NCI-H146 (cell line): Measurements from ENCODE around the gene KCNQ1OT1.
A peak's percentile ranks its signal among the peaks of the same experiment; 100 is the strongest.

Experiments
- DNase-seq: peaks from one replicate; lab custom pipeline; 2025; lab: John Stamatoyannopoulos, UW

The KCNQ1OT1 gene

GRCh38 chr11:2699531-2700414 lies at the start of gene KCNQ1OT1:
KCNQ1OT1 (minus strand) TSS chr11:2699994.
- peak; percentile 92 for DNase-seq

- no peak for DNase-seq
Measured at GRCh38 chr11:2748814-2749554, 49.2 kb upstream of the KCNQ1OT1 start.

DNA sequence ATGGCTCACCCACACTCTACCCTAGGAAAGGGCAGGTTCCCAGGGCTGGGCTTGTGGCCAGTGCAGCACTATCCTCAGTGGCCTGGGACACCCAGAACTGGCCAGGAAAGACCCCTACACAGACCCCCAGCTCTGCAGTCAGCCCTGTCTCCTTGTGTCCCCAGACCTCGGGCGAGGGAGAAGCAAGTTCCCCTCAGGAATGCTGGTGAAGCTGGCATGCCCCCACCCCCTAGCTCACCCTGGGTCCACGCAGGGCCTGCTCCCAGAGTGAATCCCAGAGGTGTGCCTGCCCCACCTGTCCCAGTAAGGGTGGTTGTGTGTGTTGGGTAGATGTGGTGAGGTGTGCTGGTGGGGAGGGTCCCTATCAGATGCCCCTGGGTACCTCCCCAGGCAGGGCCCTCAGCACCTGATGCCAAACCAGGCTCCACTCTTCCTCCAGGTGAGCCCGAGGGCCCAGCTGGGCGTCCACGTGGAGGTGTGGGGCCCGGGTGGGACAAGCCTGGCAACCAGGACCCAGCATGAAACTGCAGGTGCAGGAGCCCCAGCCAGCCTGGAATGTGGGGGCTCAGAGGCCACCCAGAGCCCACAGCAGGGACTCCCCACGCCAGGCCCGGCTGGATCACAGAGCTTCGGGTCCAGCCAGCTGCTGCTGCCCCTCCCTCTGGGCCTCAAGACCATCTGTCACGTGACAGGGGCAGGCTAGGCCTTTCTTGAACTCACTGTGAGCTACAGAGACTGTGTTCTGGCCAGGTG lies 48.4 kb upstream of the KCNQ1OT1 start:
- DNase-seq, result no peak

- no peak for DNase-seq
Measured at GRCh38 chr11:2747248-2748027, 47.6 kb upstream of the KCNQ1OT1 start.

GRCh38 chr11:2746401-2747247 lies 46.8 kb upstream of the KCNQ1OT1 start:
- DNase-seq, result no peak

- DNase-seq, result no peak
Measured at GRCh38 chr11:2745511-2745910, 45.7 kb upstream of the KCNQ1OT1 start.

DNA sequence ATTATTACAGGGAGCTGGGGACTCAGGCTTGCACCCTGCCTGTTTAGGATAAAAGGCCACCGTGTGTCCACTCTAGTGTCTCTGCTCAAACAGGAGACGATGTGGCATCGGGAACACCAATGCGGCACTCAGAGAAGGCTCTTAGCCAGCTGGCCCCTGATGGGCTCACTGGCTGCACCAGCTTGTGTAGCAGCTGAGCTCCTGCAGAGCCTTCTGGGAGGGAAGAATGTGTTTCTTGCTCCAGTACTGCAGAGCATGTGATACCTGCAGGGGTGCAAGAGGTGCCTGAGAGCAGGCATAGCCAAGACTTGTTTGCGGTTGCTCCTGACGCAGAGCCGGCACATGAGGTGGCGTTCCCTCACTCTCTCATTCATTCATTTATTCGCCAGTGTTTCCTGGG lies 44.4 kb upstream of the KCNQ1OT1 start:
- no peak for DNase-seq

DNA sequence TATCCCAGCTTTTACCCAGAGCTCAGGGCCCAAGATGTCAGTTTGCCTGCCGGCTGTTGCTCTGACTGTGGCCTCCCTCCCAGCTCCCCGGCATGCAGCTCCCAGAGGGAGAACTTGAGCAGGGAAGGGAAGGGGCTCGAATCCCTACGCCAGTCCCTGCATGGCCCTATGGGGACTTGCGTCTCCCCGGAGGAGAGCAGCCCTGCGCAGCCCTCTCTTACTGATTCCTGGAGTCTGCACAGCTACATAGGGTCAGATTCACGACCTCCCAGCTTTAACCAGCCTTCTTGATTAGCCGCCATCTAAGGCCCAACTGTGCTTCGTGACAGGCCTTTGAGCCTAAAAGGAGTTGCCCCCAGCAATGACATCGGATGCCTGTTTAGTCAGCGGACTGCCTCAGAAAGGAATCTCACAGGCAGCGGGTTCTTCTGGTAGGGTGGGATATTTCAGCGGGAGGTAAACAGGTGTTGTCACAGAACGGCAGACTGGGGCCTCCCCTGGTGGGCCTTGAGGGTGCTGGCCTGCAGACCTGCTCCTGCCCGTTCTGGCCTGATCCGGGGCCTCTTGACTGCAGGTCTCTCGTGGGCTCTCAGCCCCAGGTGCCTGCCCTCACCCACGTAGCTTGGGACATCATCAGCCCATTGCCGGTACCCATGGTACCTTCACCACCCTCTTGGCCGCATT lies 43.8 kb upstream of the KCNQ1OT1 start:
- no peak for DNase-seq

DNA sequence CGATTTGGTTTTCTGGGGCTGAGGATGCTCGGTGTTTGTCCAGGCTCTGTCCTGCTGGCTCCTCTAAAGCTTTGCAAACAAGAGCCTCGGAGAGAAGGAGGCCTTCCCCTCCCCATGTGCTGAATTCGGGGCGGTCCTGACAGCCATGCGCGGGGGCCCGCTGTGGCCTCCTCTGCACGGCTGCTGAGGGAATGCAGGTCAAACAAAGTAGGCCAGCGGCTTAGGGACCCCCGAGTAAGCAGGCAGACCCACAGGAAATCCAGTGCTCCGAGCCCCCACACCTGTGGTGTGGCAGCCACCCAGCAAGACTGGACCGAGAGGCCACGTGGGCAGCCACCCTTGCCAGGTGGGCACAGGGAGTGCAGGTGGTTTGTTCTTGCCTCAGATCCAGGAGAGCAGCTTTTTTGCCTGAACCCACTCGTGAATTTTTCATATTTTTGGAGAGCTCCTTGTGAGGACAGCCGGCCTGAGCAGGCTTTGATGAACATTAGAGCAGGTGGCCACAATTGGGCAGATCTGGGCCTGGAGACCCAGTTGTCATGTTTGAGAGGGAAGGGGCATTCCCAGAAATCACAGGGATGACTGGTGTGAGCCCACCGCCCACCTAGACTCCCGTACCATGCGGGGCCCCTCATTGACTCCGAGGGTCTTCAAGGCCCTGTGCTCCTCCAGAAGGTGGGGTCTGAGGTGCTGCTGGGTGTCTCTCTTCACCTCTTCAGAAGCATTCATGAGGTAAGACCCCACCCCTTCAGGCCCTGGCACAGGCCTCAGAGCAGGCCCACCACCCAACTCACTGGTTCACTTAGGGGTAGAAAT lies 43.0 kb upstream of the KCNQ1OT1 start:
- peak; percentile 28 for DNase-seq

GRCh38 chr11:2742201-2742600 lies 42.4 kb upstream of the KCNQ1OT1 start:
- DNase-seq, result no peak

GRCh38 chr11:2741377-2742131 lies 41.8 kb upstream of the KCNQ1OT1 start:
- no peak for DNase-seq

GRCh38 chr11:2741006-2741376 lies 41.2 kb upstream of the KCNQ1OT1 start:
- DNase-seq, result no peak

GRCh38 chr11:2740275-2740940 lies 40.6 kb upstream of the KCNQ1OT1 start:
- DNase-seq, result no peak

GRCh38 chr11:2739531-2740274 lies 39.9 kb upstream of the KCNQ1OT1 start:
- no peak for DNase-seq

DNA sequence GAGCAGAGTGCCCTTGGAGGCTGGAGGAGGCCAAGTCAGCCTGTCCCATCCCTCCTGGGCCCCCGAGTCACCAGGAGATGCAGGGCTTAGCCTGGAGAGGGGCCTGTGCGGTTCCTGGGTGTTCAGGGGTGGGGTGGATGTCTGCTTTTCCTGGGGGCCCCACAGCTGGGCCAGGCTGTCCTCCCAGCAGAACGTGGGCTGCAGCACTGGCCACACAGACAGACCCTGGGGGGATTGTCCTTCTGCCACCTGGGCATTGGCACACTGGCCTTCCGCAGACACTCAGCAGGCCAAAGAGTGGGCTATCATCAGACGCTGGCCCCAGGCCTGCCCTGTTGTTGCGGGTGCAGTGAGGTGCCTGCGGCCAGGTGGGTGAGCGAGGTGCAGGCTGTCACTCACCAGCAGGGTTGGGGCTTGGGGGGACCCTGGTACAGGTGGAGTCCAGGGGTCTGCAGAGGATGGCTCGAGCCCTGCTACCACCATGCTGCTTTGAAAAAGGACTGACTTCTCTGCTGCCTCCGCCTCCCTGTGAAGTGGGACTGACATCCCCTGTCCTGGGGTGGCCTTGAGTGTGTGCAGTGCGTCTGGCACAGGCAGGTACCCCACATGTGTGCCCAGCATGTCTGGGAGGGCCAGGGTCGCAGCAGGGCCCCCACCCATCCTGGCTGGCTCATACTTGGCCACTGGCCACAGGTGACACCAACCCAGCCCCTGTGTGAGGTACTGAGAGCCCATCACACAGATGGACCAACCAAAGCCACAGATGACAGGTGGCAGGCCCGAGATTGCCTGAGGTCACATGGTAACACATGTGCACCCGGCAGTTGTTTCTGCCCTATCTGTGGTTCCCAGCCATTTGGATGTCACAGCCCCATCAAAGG lies 39.0 kb upstream of the KCNQ1OT1 start:
- DNase-seq, result no peak

DNA sequence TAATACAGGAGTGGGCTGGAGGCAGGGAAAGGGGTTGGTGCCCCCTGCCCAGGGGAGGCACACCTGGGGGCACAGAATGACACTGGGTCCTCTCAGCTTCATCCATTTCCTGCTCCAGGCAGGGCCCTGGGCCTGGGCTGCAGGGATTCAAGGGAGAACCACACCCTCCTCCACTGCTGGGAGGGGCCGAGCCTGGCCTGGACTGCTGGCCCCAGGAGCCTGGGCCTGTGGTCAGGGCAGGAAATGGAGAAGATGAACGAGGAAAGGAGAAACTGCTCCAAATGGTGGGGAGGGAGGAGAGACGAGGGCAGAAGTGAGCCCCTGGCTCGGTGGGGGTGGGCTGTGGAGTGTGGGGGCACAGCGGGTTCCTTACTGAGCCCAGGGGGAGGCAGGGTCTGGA lies 38.1 kb upstream of the KCNQ1OT1 start:
- no peak for DNase-seq
